B cell (primary cell): ENCODE results near the gene ELL. TPM values are rescaled to one million over a fixed set of nuclear protein-coding genes. Genes with fewer than 3 reads are reported as not detected.

Experiments used
- ATAC-seq: fragments of 200-7000 bp; cut with Tn5 transposase; one replicate; pipeline ENCODE4 v1.10.0; 2021; ENCODE audit warnings: low read depth, mild to moderate bottlenecking, moderate number of reproducible peaks, moderate library complexity
- CTCF ChIA-PET: fragments of 350-600 bp; sonication (Branson Sonifier 250); formaldehyde crosslinking; loops from one replicate; lab custom pipeline; 2021; ENCODE audit warnings: antibody characterized with exemption, inconsistent platforms; lab: Charles Lee
- POLR2A ChIA-PET: fragments of 350-600 bp; sonication (Branson Sonifier 250); formaldehyde crosslinking; loops from one replicate; lab custom pipeline; 2021; ENCODE audit warnings: antibody characterized with exemption; lab: Charles Lee
- DNase-seq: peaks from one replicate; pipeline ENCODE4 v3.0.0; 2013
- H2AFZ ChIP-seq: 2 replicates; pipeline ENCODE4 v1.6.1; 2012; ENCODE audit warnings: mild to moderate bottlenecking, low read depth, low read length; ENCODE audit not compliant: insufficient read depth, poor library complexity, severe bottlenecking
- H3K27ac ChIP-seq, 2 donors: 1 replicate in 1 of 2; 2 replicates in 1 of 2; pipeline ENCODE4 v1.5.1; 2012 to 2013; ENCODE audit warnings: low read length in 2 of 2, mild to moderate bottlenecking in 2 of 2, moderate library complexity in 1 of 2
- H3K27me3 ChIP-seq, 4 experiments: fragments of 200-600 bp in 1 of 4; sonication (generic) in 1 of 4; replicated peaks in 1 of 4; 1 replicate in 2 of 4; 2 replicates in 2 of 4; pipeline versions ENCODE4 v1.6.1 to v1.7.0; 2013 to 2016; ENCODE audit warnings: low read length in 3 of 4, mild to moderate bottlenecking in 2 of 4, mixed read lengths in 1 of 4, moderate library complexity in 1 of 4; ENCODE audit not compliant: insufficient read depth in 4 of 4, control insufficient read depth in 3 of 4; ENCODE audit errors: control extremely low read depth in 1 of 4
- H3K36me3 ChIP-seq, 2 experiments: replicated peaks in 1 of 2; 1 replicate in 1 of 2; 2 replicates in 1 of 2; pipeline versions ENCODE4 v1.6.1 to v1.7.1; 2013; ENCODE audit warnings: low read length in 1 of 2; ENCODE audit not compliant: insufficient read depth in 2 of 2, control insufficient read depth in 1 of 2; ENCODE audit errors: control extremely low read depth in 1 of 2, extremely low read depth in 1 of 2
- H3K4me1 ChIP-seq, 2 donors: fragments of 200-600 bp in 1 of 2; sonication (generic) in 1 of 2; 1 replicate in 1 of 2; 2 replicates in 1 of 2; pipeline versions ENCODE4 v1.5.1 to v1.6.1; 2013 to 2017; ENCODE audit warnings: low read length in 2 of 2; ENCODE audit not compliant: control insufficient read depth in 2 of 2, insufficient read depth in 2 of 2
- H3K4me2 ChIP-seq: replicated peaks from 2 replicates; pipeline ENCODE3; 2012; ENCODE audit warnings: mild to moderate bottlenecking, low read depth, low read length; ENCODE audit not compliant: poor library complexity, severe bottlenecking
- H3K4me3 ChIP-seq, 5 experiments: fragments of 200-600 bp in 1 of 5; sonication (generic) in 1 of 5; 1 replicate in 3 of 5; 2 replicates in 2 of 5; pipeline versions ENCODE4 v1.5.1 to v1.7.0; 2011 to 2016; ENCODE audit warnings: low read length in 4 of 5, mild to moderate bottlenecking in 4 of 5, low read depth in 2 of 5, control low read depth in 1 of 5, moderate library complexity in 1 of 5; ENCODE audit not compliant: insufficient read depth in 1 of 5; ENCODE audit errors: control extremely low read depth in 1 of 5, extremely low read depth in 1 of 5
- H3K79me2 ChIP-seq: fragments of 200-600 bp; sonication (generic); one replicate; pipeline ENCODE4 v1.6.0; 2016; ENCODE audit warnings: low read length; ENCODE audit not compliant: control insufficient read depth, insufficient read depth
- H3K9ac ChIP-seq: fragments of 200-600 bp; sonication (generic); 2 replicates; pipeline ENCODE4 v1.6.1; 2017; ENCODE audit warnings: mild to moderate bottlenecking, low read length, moderate library complexity
- H3K9me3 ChIP-seq, 3 donors: one replicate each; pipeline versions ENCODE4 v1.6.1 to v1.7.1; 2013; ENCODE audit warnings: low read length in 2 of 3; ENCODE audit not compliant: control insufficient read depth in 2 of 3, insufficient read depth in 1 of 3; ENCODE audit errors: control extremely low read depth in 1 of 3
- H4K20me1 ChIP-seq: 2 replicates; pipeline ENCODE4 v1.6.0; 2012; ENCODE audit warnings: mild to moderate bottlenecking, low read length; ENCODE audit not compliant: insufficient read depth, control insufficient read depth, poor library complexity, severe bottlenecking
- H3K27ac Mint-ChIP-seq: one replicate; pipeline ENCODE4 v1.8.0; 2021; ENCODE audit warnings: mixed read lengths
- H3K27me3 Mint-ChIP-seq: one replicate; pipeline ENCODE4 v1.8.0; 2021; ENCODE audit warnings: mixed read lengths
- H3K4me1 Mint-ChIP-seq: one replicate; pipeline ENCODE4 v1.8.0; 2021; ENCODE audit warnings: mixed read lengths
- H3K4me3 Mint-ChIP-seq: one replicate; pipeline ENCODE4 v1.8.0; 2021; ENCODE audit warnings: mixed read lengths
- H3K9me3 Mint-ChIP-seq: one replicate; pipeline ENCODE4 v1.8.0; 2022; ENCODE audit warnings: mixed read lengths; ENCODE audit not compliant: insufficient read depth
- CTCF ChIP-seq: fragments of 200-600 bp; IDR thresholded peaks from one replicate; pipeline ENCODE4 v1.8.0; 2022; ENCODE audit warnings: antibody characterized with exemption, mild to moderate bottlenecking
- EZH2 ChIP-seq: IDR thresholded peaks from 2 replicates; pipeline ENCODE4 v1.6.1; 2012; ENCODE audit warnings: borderline replicate concordance, low read depth, mild to moderate bottlenecking, moderate library complexity, low read length; ENCODE audit not compliant: insufficient read depth, poor library complexity, severe bottlenecking
- WGBS: methylation state at CpG from one replicate; pipeline ENCODE4 v1.1.5; 2013; ENCODE audit warnings: missing lambda C conversion rate; ENCODE audit not compliant: insufficient coverage; 5-methylcytosine and 5-hydroxymethylcytosine counted together
- intact Hi-C: fragments of 100-400 bp; cut with micrococcal nuclease; formaldehyde crosslinking; loops from one replicate; pipeline ENCODE4 v1.10.0; 2022
- polyA plus RNA-seq: library from polyadenylated mRNA; depleted of rRNA; stranded (reverse); fragments of >200 nt; gene quantifications from 2 replicates; pipeline ENCODE4 v1.2.3, GENCODE V29; 2012
- total RNA-seq, 2 donors: library from RNA; stranded (reverse); fragments of 120-200 nt in 1 of 2; gene quantifications; 1 replicate in 1 of 2; 2 replicates in 1 of 2; pipeline versions ENCODE4 v1.2.3 to v1.2.4, GENCODE V29; 2013 to 2022

The ELL gene
- total and polyA plus RNA-seq, 2 donors (not counting 1 experiment from before 2014, with no cell fraction given) = 21.2 to 31.4 TPM

- CTCF ChIA-PET = no interaction called here
- ATAC-seq (no peak), DNase-seq (no peak)
- TF ChIP-seq EZH2 (no peak), CTCF (no peak)
- POLR2A ChIA-PET = interaction anchor here (0.7 kb wide), 1 partner anchor 804 kb away, joined by 5 read pairs; no protein-coding TSS in a partner anchor
- Histone ChIP-seq H3K27ac (no peak overlapping the region), H4K20me1 (peaks cover 100% of the 10 kb centered on the region), H3K36me3 (peaks cover 0 to 3% of the 10 kb centered on the region in 2 experiments), H2AFZ (no peak overlapping the region), H3K27me3 (no peaks in the 10 kb centered on the region), H3K9me3 (no peaks in the 10 kb centered on the region), H3K4me1 (peaks cover 23 to 74% of the 10 kb centered on the region in 2 donors), H3K4me2 (no peak overlapping the region), H3K4me3 (no peak overlapping the region), H3K79me2 (peaks cover 100% of the 10 kb centered on the region), H3K9ac (no peak overlapping the region)
- no peak overlapping the region for H3K4me3 Mint-ChIP-seq
- no peak overlapping the region for H3K27ac Mint-ChIP-seq
- intact Hi-C loops = no loop called here
- H3K9me3 Mint-ChIP-seq = no peaks in the 10 kb centered on the region
- peaks cover 85% of the 10 kb centered on the region for H3K4me1 Mint-ChIP-seq
- no peaks in the 10 kb centered on the region for H3K27me3 Mint-ChIP-seq
- 95% methylated on average over 6 of the region's 8 CpGs for WGBS
These were observed 16.8 kb downstream of the ELL start for GRCh38 chr19:18504886-18505610.
